Peyer's patch (tissue), 4 donors: ENCODE results near the gene OPA1. TPM values are rescaled to one million over a fixed set of nuclear protein-coding genes. Genes with fewer than 3 reads are reported as not detected.

Experiments used
- DNase-seq, 3 donors: peaks; one replicate each; pipeline ENCODE4 v3.0.0-alpha.2; 2017 to 2019
- H3K27ac ChIP-seq, 4 donors: fragments of 200-600 bp; sonication (generic); one replicate each; pipeline ENCODE4 v1.5.1; 2016 to 2019
- H3K27me3 ChIP-seq, 2 donors: fragments of 200-600 bp; sonication (generic); one replicate each; pipeline ENCODE4 v1.5.1; 2019
- H3K36me3 ChIP-seq, 3 donors: fragments of 200-600 bp; sonication (generic); one replicate each; pipeline ENCODE4 v1.5.1; 2016 to 2019
- H3K4me1 ChIP-seq, 4 donors: fragments of 200-600 bp; sonication (generic); one replicate each; pipeline ENCODE4 v1.5.1; 2016 to 2019
- H3K4me3 ChIP-seq, 4 donors: fragments of 200-600 bp; sonication (generic); 1 replicate in 3 of 4; 2 replicates in 1 of 4; pipeline ENCODE4 v1.5.1; 2016 to 2019; ENCODE audit warnings: mild to moderate bottlenecking in 1 of 4
- H3K9me3 ChIP-seq, 4 donors: fragments of 200-600 bp; sonication (generic); one replicate each; pipeline ENCODE4 v1.5.1; 2016 to 2019; ENCODE audit warnings: mild to moderate bottlenecking in 1 of 4
- CTCF ChIP-seq, 6 experiments: fragments of 450-650 bp in 4 of 6; fragments of 200-600 bp in 2 of 6; sonication (generic) in 1 of 6; IDR thresholded peaks; one replicate each; pipeline ENCODE4 v1.5.1; 2017 to 2019; ENCODE audit warnings: antibody characterized with exemption in 6 of 6, mild to moderate bottlenecking in 3 of 6, moderate library complexity in 1 of 6
- POLR2A ChIP-seq, 2 donors: fragments of 450-650 bp; IDR thresholded peaks; one replicate each; pipeline ENCODE4 v1.5.1; 2017; ENCODE audit warnings: antibody characterized with exemption in 2 of 2, mild to moderate bottlenecking in 2 of 2, moderate library complexity in 2 of 2
- total RNA-seq, 4 donors: library from RNA; depleted of rRNA; stranded (reverse); fragments of >200 nt; gene quantifications; one replicate each; pipeline ENCODE4 v1.1.0, GENCODE V29; 2016

OPA1 gene
- total RNA-seq, 4 donors from 2014 or later: 66.9 to 89.1 (median 78.0) TPM

- Histone ChIP-seq H3K27ac (no peak overlapping the region), H3K4me1 (no peaks in the 10 kb centered on the region)
These were observed 40.1 kb upstream of the OPA1 start for GRCh38 chr3:193552923-193553322.

GRCh38 chr3:193553586-193553985 is 39.4 kb upstream of the OPA1 start:
- Histone ChIP-seq H3K4me3 (no peak overlapping the region), H3K4me1 (no peaks in the 10 kb centered on the region), H3K27me3 (no peaks in the 10 kb centered on the region), H3K36me3 (no peaks in the 10 kb centered on the region), H3K9me3 (no peaks in the 10 kb centered on the region), H3K27ac (no peak overlapping the region)
- TF ChIP-seq POLR2A (IDR thresholded peaks at IDR 0.05) (no peak), CTCF (IDR thresholded peaks at IDR 0.05) (no peak)
- no peak for DNase-seq

More at GRCh38 chr3:193552923-193553322, 40.1 kb upstream of the OPA1 start:
- DNase-seq: no peak
- Histone ChIP-seq H3K27me3 (no peaks in the 10 kb centered on the region), H3K36me3 (no peaks in the 10 kb centered on the region), H3K9me3 (no peaks in the 10 kb centered on the region), H3K4me3 (no peak overlapping the region)
- TF ChIP-seq CTCF (IDR thresholded peaks at IDR 0.05): no peak
- no peak for TF ChIP-seq POLR2A (IDR thresholded peaks at IDR 0.05)

- no peak for TF ChIP-seq CTCF (IDR thresholded peaks at IDR 0.05)
- TF ChIP-seq POLR2A (IDR thresholded peaks at IDR 0.05): peak in 1 of 2 donors; percentile 9
- Histone ChIP-seq H3K36me3 (no peaks in the 10 kb centered on the region), H3K27me3 (no peaks in the 10 kb centered on the region), H3K27ac (no peak within 1 kb of the TSS), H3K4me1 (no peaks in the 10 kb centered on the region), H3K9me3 (no peaks in the 10 kb centered on the region), H3K4me3 (peak within 1 kb of the TSS in 2 of 4 donors; percentile 9 to 21)
- peak in 2 of 3 donors; percentile 62 to 70 for DNase-seq
These were observed 38.2 kb upstream of the OPA1 start, which contains the start of gene ATP13A4 for GRCh38 chr3:193554811-193555210. ATP13A4 (minus strand) TSS chr3:193554895; CDS start chr3:193554799, 96 bp downstream.

GRCh38 chr3:193556841-193557240 is 36.2 kb upstream of the OPA1 start:
- Histone ChIP-seq H3K27ac (no peak overlapping the region), H3K27me3 (no peaks in the 10 kb centered on the region), H3K4me3 (no peak overlapping the region), H3K9me3 (no peaks in the 10 kb centered on the region), H3K36me3 (no peaks in the 10 kb centered on the region), H3K4me1 (no peaks in the 10 kb centered on the region)
- peak in 1 of 3 donors; percentile 51 for DNase-seq
- no peak for TF ChIP-seq POLR2A (IDR thresholded peaks at IDR 0.05)
- no peak for TF ChIP-seq CTCF (IDR thresholded peaks at IDR 0.05)

- H3K9me3 ChIP-seq: no peaks in the 10 kb centered on the region
- TF ChIP-seq POLR2A (IDR thresholded peaks at IDR 0.05): no peak
- no peak for TF ChIP-seq CTCF (IDR thresholded peaks at IDR 0.05)
- no peak overlapping the region for H3K4me3 ChIP-seq
- no peak overlapping the region for H3K27ac ChIP-seq
- no peaks in the 10 kb centered on the region for H3K36me3 ChIP-seq
- no peak for DNase-seq
- no peaks in the 10 kb centered on the region for H3K27me3 ChIP-seq
- H3K4me1 ChIP-seq: no peaks in the 10 kb centered on the region
These were observed 33.9 kb upstream of the OPA1 start for GRCh38 chr3:193559100-193559499.

- H3K27me3 ChIP-seq: no peaks in the 10 kb centered on the region
- TF ChIP-seq CTCF (IDR thresholded peaks at IDR 0.05) (no peak), POLR2A (IDR thresholded peaks at IDR 0.05) (no peak)
- no peak overlapping the region for H3K4me3 ChIP-seq
- H3K4me1 ChIP-seq: no peaks in the 10 kb centered on the region
- no peak for DNase-seq
- H3K27ac ChIP-seq: no peak overlapping the region
- no peaks in the 10 kb centered on the region for H3K36me3 ChIP-seq
- H3K9me3 ChIP-seq: no peaks in the 10 kb centered on the region
These were observed 32.9 kb upstream of the OPA1 start for GRCh38 chr3:193560091-193560490.
